KOPT-K1 (cell line): Measurements from ENCODE around the gene PLA2G15.

ENCODE experiments used
- H3K27ac ChIP-seq: fragments of 200-600 bp; sonication (generic); 2 replicates; pipeline ENCODE4 v1.5.1; 2016; ENCODE audit warnings: antibody characterized with exemption, mild to moderate bottlenecking, low read depth, low read length; ENCODE audit not compliant: poor library complexity, severe bottlenecking
- H3K36me3 ChIP-seq: fragments of 200-600 bp; sonication (generic); 2 replicates; pipeline ENCODE4 v1.5.1; 2017; ENCODE audit warnings: antibody characterized with exemption, mild to moderate bottlenecking, low read length, moderate library complexity; ENCODE audit not compliant: insufficient read depth
- H3K9me3 ChIP-seq: fragments of 200-600 bp; sonication (generic); 2 replicates; pipeline ENCODE4 v1.5.1; 2017; ENCODE audit warnings: antibody characterized with exemption, low read length, mild to moderate bottlenecking; ENCODE audit not compliant: insufficient read depth, poor library complexity, severe bottlenecking

The PLA2G15 gene

GRCh38 chr16:68310437-68310773 is 65.2 kb downstream of the PLA2G15 start:
- Histone ChIP-seq H3K36me3 (peaks cover 63% of the 10 kb centered on the region), H3K27ac (peak overlapping the region; percentile 82), H3K9me3 (no peaks in the 10 kb centered on the region)
